H9 (cell line): Measurements from ENCODE around the gene IL12A. TPM values are rescaled to one million over a fixed set of nuclear protein-coding genes. Genes with fewer than 3 reads are reported as not detected.

ENCODE experiments used
- DNase-seq: peaks from one replicate; pipeline ENCODE4 v3.0.0-alpha.2; 2017
- H2AFZ ChIP-seq: one replicate; pipeline ENCODE4 v1.6.1; 2013; ENCODE audit warnings: mild to moderate bottlenecking, low read length, control low read depth, moderate library complexity
- H2AK5ac ChIP-seq: 2 replicates; pipeline ENCODE4 v1.6.1; 2013; ENCODE audit warnings: low read length, control low read depth, mixed read lengths; ENCODE audit not compliant: insufficient read length
- H2BK120ac ChIP-seq: one replicate; pipeline ENCODE4 v1.6.1; 2013; ENCODE audit warnings: low read depth, mild to moderate bottlenecking, low read length, control low read depth, inconsistent platforms; ENCODE audit not compliant: poor library complexity, severe bottlenecking
- H2BK12ac ChIP-seq: 2 replicates; pipeline ENCODE4 v1.6.1; 2013; ENCODE audit warnings: low read length, control low read depth, mixed read lengths, low read depth; ENCODE audit not compliant: insufficient read length
- H2BK15ac ChIP-seq: 2 replicates; pipeline ENCODE4 v1.6.1; 2013; ENCODE audit warnings: low read depth, low read length, control low read depth
- H2BK20ac ChIP-seq: one replicate; pipeline ENCODE4 v1.6.1; 2013; ENCODE audit warnings: low read depth, mild to moderate bottlenecking, low read length, control low read depth, inconsistent platforms; ENCODE audit not compliant: poor library complexity, severe bottlenecking
- H2BK5ac ChIP-seq: 2 replicates; pipeline ENCODE4 v1.6.1; 2013; ENCODE audit warnings: low read length, control low read depth, mixed read lengths; ENCODE audit not compliant: insufficient read length
- H3K14ac ChIP-seq: 2 replicates; pipeline ENCODE4 v1.6.1; 2013; ENCODE audit warnings: low read length, control low read depth; ENCODE audit not compliant: insufficient read depth
- H3K18ac ChIP-seq: 2 replicates; pipeline ENCODE4 v1.6.1; 2013; ENCODE audit warnings: low read depth, mild to moderate bottlenecking, mixed read lengths, low read length, control low read depth; ENCODE audit not compliant: insufficient read length
- H3K23ac ChIP-seq: 2 replicates; pipeline ENCODE4 v1.6.1; 2013; ENCODE audit warnings: low read length, control low read depth, mixed read lengths, low read depth; ENCODE audit not compliant: insufficient read length
- H3K23me2 ChIP-seq: 2 replicates; pipeline ENCODE4 v1.6.1; 2013; ENCODE audit warnings: low read depth, mild to moderate bottlenecking, mixed read lengths, low read length, control low read depth; ENCODE audit not compliant: insufficient read length, poor library complexity, severe bottlenecking
- H3K27ac ChIP-seq: 2 replicates; pipeline ENCODE4 v1.5.1; 2013; ENCODE audit warnings: low read length, control low read depth, mixed read lengths, low read depth; ENCODE audit not compliant: insufficient read length
- H3K27me3 ChIP-seq: 2 replicates; pipeline ENCODE4 v1.6.1; 2013; ENCODE audit warnings: low read length, control low read depth, inconsistent platforms; ENCODE audit not compliant: insufficient read depth
- H3K4ac ChIP-seq: 2 replicates; pipeline ENCODE4 v1.6.1; 2013; ENCODE audit warnings: low read depth, mild to moderate bottlenecking, control low read depth, inconsistent platforms, low read length, moderate library complexity
- H3K4me1 ChIP-seq: 2 replicates; pipeline ENCODE4 v1.6.1; 2013; ENCODE audit warnings: low read length, control low read depth, inconsistent platforms; ENCODE audit not compliant: insufficient read depth
- H3K4me2 ChIP-seq: 2 replicates; pipeline ENCODE4 v1.6.1; 2013; ENCODE audit warnings: low read length, control low read depth, mixed read lengths; ENCODE audit not compliant: insufficient read length, insufficient read depth
- H3K56ac ChIP-seq: 2 replicates; pipeline ENCODE4 v1.6.1; 2013; ENCODE audit warnings: low read depth, mild to moderate bottlenecking, mixed read lengths, low read length, control low read depth; ENCODE audit not compliant: insufficient read length
- H3K79me1 ChIP-seq: 2 replicates; pipeline ENCODE4 v1.6.1; 2013; ENCODE audit warnings: low read depth, mild to moderate bottlenecking, moderate library complexity, low read length, control low read depth, inconsistent platforms; ENCODE audit not compliant: insufficient read depth, poor library complexity, severe bottlenecking
- H3K79me2 ChIP-seq: 2 replicates; pipeline ENCODE4 v1.6.1; 2013; ENCODE audit warnings: low read length, control low read depth, inconsistent platforms; ENCODE audit not compliant: insufficient read depth
- H3K9ac ChIP-seq: 2 replicates; pipeline ENCODE4 v1.6.1; 2013; ENCODE audit warnings: low read length, control low read depth, mixed read lengths; ENCODE audit not compliant: insufficient read length; ENCODE audit errors: extremely low read depth
- H3K9me3 ChIP-seq: one replicate; pipeline ENCODE4 v1.6.1; 2013; ENCODE audit warnings: low read depth, low read length, inconsistent platforms; ENCODE audit not compliant: control insufficient read depth
- H3T11ph ChIP-seq: one replicate; pipeline ENCODE4 v1.6.1; 2013; ENCODE audit warnings: mild to moderate bottlenecking, low read length, control low read depth, inconsistent platforms
- H4K20me1 ChIP-seq: one replicate; pipeline ENCODE4 v1.6.1; 2013; ENCODE audit not compliant: control insufficient read depth, insufficient read length, insufficient read depth
- H4K5ac ChIP-seq: 2 replicates; pipeline ENCODE4 v1.6.1; 2013; ENCODE audit warnings: low read depth, mild to moderate bottlenecking, mixed read lengths, low read length, control low read depth; ENCODE audit not compliant: insufficient read length
- H4K8ac ChIP-seq: replicated peaks from 2 replicates; pipeline ENCODE4 v1.6.1; 2013; ENCODE audit warnings: low read length, control low read depth, mixed read lengths, low read depth; ENCODE audit not compliant: insufficient read length
- H4K91ac ChIP-seq: 2 replicates; pipeline ENCODE4 v1.6.1; 2013; ENCODE audit warnings: low read depth, mild to moderate bottlenecking, moderate library complexity, mixed read lengths, low read length, control low read depth; ENCODE audit not compliant: insufficient read length
- H3K27ac Mint-ChIP-seq, 3 experiments: 2 replicates in 2 of 3; 3 replicates in 1 of 3; pipeline ENCODE4 v1.8.0; 2020 to 2021; ENCODE audit warnings: mixed read lengths in 3 of 3, mild to moderate bottlenecking in 1 of 3, moderate library complexity in 1 of 3
- H3K27me3 Mint-ChIP-seq: 2 replicates; pipeline ENCODE4 v1.8.0; 2021; ENCODE audit warnings: low read depth, mild to moderate bottlenecking, moderate library complexity, mixed read lengths
- H3K36me3 Mint-ChIP-seq, 3 experiments: 2 replicates in 2 of 3; 3 replicates in 1 of 3; pipeline ENCODE4 v1.8.0; 2020 to 2021; ENCODE audit warnings: low read depth in 3 of 3, mixed read lengths in 3 of 3; ENCODE audit not compliant: insufficient read depth in 1 of 3
- H3K4me1 Mint-ChIP-seq, 2 experiments: 2 replicates each; pipeline ENCODE4 v1.8.0; 2020; ENCODE audit warnings: mixed read lengths in 2 of 2
- H3K4me3 Mint-ChIP-seq, 2 experiments: 2 replicates in 1 of 2; 3 replicates in 1 of 2; pipeline ENCODE4 v1.8.0; 2020 to 2021; ENCODE audit warnings: mild to moderate bottlenecking in 2 of 2, mixed read lengths in 2 of 2, moderate library complexity in 1 of 2
- H3K9me3 Mint-ChIP-seq, 2 experiments: 2 replicates in 1 of 2; 3 replicates in 1 of 2; pipeline ENCODE4 v1.8.0; 2020; ENCODE audit warnings: mild to moderate bottlenecking in 2 of 2, mixed read lengths in 2 of 2, moderate library complexity in 1 of 2
- WGBS: extraction: QIAGEN DNeasy Blood & Tissue Kit; methylation state at CpG from one replicate; pipeline ENCODE4 v1.1.7; 2013; ENCODE audit warnings: missing lambda C conversion rate, low lambda C conversion rate, mixed read lengths; ENCODE audit not compliant: insufficient read length; ENCODE audit errors: extremely low coverage; 5-methylcytosine and 5-hydroxymethylcytosine counted together
- total RNA-seq: library from RNA; stranded (reverse); gene quantifications from 2 replicates; pipeline ENCODE4 v1.2.1, GENCODE V29; 2021
- TF ChIP-seq, protein P1 (sequence below): fragments of 200-600 bp; sonication (generic); conservative IDR thresholded peaks from 3 replicates; pipeline ENCODE4 v1.8.0; 2021; ENCODE audit warnings: antibody characterized with exemption, mild to moderate bottlenecking

Gene IL12A
- total RNA-seq, 1 experiment from 2014 or later: 0.50 TPM

DNA sequence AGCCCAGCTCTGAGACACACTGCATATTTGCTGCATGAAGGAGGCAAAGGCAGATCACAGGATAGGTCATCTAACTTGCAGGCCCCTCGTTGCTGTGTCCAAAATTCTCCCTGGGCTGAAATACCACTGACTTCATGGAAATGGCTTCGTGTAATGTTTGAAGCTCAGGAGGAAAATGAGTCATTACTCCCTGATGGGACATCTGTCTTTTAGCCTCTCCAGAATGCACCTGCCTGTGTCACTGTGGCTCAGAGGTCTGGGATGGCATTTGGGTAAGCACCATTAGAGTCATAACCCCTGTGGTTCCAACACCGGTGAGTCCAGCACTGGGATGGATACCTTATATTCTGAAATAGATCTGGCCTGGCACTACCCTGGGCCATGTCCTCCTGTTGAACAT lies 51.5 kb downstream of the IL12A start:
- Histone ChIP-seq H2BK20ac (no peak overlapping the region), H3K56ac (no peak overlapping the region), H2BK120ac (no peak overlapping the region), H2AFZ (no peak overlapping the region), H3K23me2 (peaks cover 7% of the 10 kb centered on the region), H3K9ac (no peak overlapping the region), H3K27ac (no peak overlapping the region), H2BK12ac (no peak overlapping the region), H3K79me2 (no peaks in the 10 kb centered on the region), H3K4me1 (no peaks in the 10 kb centered on the region), H3K23ac (no peak overlapping the region), H3K79me1 (no peaks in the 10 kb centered on the region), H3K18ac (no peak overlapping the region), H3K27me3 (no peaks in the 10 kb centered on the region; the same call in 1 of the 2 replicates), H3K4me2 (no peak overlapping the region), H3K14ac (no peak overlapping the region), H4K8ac (no peak overlapping the region), H3T11ph (no peak overlapping the region), H3K9me3 (peaks cover 6% of the 10 kb centered on the region), H2AK5ac (no peak overlapping the region), H4K91ac (no peak overlapping the region), H3K4ac (no peak overlapping the region), H4K20me1 (no peaks in the 10 kb centered on the region), H4K5ac (no peak overlapping the region), H2BK5ac (no peak overlapping the region), H2BK15ac (no peak overlapping the region)
- TF ChIP-seq, protein P1, sequence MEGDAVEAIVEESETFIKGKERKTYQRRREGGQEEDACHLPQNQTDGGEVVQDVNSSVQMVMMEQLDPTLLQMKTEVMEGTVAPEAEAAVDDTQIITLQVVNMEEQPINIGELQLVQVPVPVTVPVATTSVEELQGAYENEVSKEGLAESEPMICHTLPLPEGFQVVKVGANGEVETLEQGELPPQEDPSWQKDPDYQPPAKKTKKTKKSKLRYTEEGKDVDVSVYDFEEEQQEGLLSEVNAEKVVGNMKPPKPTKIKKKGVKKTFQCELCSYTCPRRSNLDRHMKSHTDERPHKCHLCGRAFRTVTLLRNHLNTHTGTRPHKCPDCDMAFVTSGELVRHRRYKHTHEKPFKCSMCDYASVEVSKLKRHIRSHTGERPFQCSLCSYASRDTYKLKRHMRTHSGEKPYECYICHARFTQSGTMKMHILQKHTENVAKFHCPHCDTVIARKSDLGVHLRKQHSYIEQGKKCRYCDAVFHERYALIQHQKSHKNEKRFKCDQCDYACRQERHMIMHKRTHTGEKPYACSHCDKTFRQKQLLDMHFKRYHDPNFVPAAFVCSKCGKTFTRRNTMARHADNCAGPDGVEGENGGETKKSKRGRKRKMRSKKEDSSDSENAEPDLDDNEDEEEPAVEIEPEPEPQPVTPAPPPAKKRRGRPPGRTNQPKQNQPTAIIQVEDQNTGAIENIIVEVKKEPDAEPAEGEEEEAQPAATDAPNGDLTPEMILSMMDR: no peak
- H3K27ac Mint-ChIP-seq: no peak overlapping the region
- no CpG with 5 or more reads among the region's 3 CpGs for WGBS
- peaks cover 16% of the 10 kb centered on the region in 2 experiments for H3K9me3 Mint-ChIP-seq
- peaks cover 35% of the 10 kb centered on the region for H3K27me3 Mint-ChIP-seq
- no peak for DNase-seq
- peaks cover 18 to 23% of the 10 kb centered on the region in 2 experiments for H3K4me1 Mint-ChIP-seq
- peak overlapping the region in 1 of 2 experiments; percentile 60; a peak in 1 of 5 replicates for H3K4me3 Mint-ChIP-seq
- peaks cover 2 to 17% (median 10%) of the 10 kb centered on the region in 3 experiments; a peak in 6 of 7 replicates for H3K36me3 Mint-ChIP-seq
